NCI-H1092 treated with DMSO at 0.1 percent for 48 hours (cell line): ENCODE results near the gene PKP2.
A peak's percentile ranks its signal among the peaks of the same experiment; 100 is the strongest.

Source experiments
- DNase-seq: peaks from one replicate; lab custom pipeline; 2025; lab: John Stamatoyannopoulos, UW

The PKP2 gene

DNA sequence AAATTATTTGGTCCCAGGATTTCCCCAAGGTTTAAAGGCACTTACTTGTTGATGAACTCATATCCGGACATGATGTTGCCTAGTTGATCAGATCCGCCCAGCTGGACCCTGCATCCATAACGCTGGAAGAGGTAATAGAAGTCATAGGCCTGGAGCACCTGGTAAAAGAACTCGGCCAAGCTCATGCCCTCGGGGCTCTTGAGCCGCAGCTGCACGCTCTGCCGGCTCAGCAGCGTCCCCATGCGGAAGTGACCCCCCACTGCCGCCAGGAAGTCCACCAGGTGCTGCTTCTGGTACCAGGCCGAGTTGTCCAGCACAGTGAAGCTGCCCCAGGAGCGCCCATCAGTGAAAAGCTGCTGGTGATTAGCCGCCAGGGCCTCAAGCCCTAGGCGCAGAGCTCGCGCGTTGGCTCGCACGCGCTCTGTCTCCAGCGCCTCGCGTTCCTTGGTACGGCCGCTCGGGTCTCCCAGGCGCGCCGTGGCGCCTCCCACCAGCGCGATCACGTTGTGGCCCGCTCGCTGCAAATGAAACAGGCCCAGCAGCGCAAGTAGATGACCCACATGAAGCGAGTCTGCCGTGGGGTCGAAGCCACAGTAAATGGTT lies 141.4 kb downstream of the PKP2 start:
- DNase-seq: peak; percentile 72

DNA sequence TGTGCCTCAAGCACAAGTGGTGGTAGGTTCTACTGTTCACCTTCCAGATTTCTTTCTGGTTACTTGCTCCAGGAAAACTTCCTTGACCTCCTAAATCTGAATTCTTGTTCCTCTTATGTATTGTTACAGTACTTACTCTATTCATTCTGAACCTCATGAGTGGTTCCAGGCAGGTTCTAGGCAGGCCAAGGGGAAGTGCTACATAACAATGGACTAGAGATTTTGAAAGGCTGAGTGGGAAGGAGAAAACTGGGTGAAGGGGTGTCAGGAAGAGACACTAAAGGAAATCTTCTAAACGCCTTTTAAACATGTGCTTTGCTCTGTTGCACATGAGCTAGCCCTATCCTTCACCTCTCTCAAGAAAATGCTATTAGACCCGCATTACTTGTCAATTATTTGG lies 142.5 kb downstream of the PKP2 start:
- DNase-seq: no peak

DNA sequence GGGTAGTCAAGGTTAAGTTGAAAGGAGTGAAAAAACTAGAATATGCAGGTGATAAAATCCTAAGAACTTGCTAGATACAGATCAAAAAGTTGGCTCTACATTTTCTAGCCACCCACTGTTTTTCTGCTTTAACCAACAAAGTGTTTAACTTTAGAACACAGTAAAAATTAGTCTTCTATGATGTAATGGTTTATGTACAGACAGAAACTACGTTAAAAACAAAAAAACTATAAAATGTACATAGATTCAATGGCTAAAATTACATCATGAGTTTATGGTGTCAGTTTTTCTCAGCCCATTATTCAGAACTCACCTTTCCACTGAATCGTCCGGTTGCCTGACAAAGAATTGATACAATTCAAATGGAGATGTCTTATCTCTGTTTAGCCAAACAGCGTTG lies 143.0 kb downstream of the PKP2 start:
- no peak for DNase-seq

DNA sequence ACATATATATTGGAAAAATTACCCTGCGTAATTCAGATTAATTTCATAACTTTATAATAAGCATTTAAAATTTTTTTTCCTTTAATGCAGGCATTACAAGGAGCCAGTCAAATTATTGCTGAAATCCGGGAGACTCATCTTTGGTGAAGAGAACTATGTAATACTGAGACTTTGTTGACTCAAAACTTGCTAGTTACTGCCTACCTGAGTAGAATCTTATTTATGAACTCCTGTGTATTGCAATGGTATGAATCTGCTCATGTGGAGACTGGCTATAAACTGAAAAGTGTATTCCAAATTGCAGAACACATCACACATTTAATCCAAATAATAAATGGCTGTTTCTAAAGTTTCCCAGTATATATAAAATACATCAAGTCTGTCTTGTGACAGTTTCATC lies 153.3 kb downstream of the PKP2 start:
- no peak for DNase-seq

DNA sequence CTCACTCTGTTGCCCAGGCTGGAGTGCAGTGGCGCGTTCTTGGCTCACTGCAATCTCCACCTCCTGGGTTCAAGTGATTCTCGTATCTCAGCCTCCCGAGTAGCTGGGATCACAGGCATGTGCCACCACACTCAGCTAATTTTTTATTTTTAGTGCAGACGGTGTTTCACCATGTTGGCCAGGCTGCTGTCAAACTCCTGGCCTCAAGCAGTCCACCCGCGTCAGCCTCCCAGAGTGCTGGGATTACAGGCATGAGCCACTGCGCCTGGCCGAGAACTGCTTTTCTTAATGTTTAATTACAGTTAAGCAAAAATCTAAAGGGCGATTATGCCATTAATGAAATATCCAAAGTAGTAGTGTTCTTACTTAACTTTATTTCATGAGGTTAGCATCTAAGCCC lies 154.4 kb downstream of the PKP2 start:
- DNase-seq: no peak
